ENCODE results near the gene RS1.

DNA sequence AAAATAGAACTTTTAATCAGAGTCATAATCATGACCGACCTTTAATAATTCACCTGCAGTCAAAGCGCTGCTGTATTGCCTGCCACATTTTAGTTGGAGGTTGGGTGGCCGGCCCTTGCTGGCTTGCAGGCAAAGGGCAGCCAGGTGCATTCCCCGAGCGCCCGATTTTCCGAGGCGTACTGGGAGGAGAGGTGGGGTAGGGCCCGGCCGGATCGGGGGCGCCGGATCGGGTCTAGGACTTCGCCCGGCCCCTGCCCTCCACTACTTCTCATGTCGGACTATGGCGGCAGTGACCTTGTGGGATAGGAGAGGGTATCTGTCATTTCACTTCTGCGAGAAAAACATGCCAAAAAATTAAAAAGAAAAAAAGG is 2.5 kb upstream of the RS1 start:
- TF ChIP-seq POLR2A (IDR thresholded peaks at IDR 0.05; ENCODE audit: low read depth, low read length) (no peak), JUN (IDR thresholded peaks at IDR 0.05; ENCODE audit: borderline replicate concordance, insufficient read depth, insufficient read length, low read depth) (no peak), EZH2 (IDR thresholded peaks at IDR 0.05; ENCODE audit: borderline replicate concordance, low read depth, low read length, severe bottlenecking) (no peak), POLR2AphosphoS5 (IDR thresholded peaks at IDR 0.05; ENCODE audit: insufficient read depth, low read depth, low read length) (no peak), MYC (IDR thresholded peaks at IDR 0.05; ENCODE audit: low read depth, low read length) (no peak)
- TF ChIP-seq, protein P1, sequence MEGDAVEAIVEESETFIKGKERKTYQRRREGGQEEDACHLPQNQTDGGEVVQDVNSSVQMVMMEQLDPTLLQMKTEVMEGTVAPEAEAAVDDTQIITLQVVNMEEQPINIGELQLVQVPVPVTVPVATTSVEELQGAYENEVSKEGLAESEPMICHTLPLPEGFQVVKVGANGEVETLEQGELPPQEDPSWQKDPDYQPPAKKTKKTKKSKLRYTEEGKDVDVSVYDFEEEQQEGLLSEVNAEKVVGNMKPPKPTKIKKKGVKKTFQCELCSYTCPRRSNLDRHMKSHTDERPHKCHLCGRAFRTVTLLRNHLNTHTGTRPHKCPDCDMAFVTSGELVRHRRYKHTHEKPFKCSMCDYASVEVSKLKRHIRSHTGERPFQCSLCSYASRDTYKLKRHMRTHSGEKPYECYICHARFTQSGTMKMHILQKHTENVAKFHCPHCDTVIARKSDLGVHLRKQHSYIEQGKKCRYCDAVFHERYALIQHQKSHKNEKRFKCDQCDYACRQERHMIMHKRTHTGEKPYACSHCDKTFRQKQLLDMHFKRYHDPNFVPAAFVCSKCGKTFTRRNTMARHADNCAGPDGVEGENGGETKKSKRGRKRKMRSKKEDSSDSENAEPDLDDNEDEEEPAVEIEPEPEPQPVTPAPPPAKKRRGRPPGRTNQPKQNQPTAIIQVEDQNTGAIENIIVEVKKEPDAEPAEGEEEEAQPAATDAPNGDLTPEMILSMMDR (IDR thresholded peaks at IDR 0.05; ENCODE audit: extremely low read depth in 1 of 2, insufficient read depth in 1 of 2, low read depth in 1 of 2, low read length in 2 of 2): no peak
- TF ChIP-seq, protein P2, sequence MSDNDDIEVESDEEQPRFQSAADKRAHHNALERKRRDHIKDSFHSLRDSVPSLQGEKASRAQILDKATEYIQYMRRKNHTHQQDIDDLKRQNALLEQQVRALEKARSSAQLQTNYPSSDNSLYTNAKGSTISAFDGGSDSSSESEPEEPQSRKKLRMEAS (IDR thresholded peaks at IDR 0.05; ENCODE audit: insufficient read depth, insufficient read length): no peak

All from endothelial cell of umbilical vein (primary cell).